GM19468 (cell line): ENCODE measurements around the gene OVOL3.

Source experiments
- ATAC-seq: cut with Tn5 transposase; IDR thresholded peaks from one replicate; pipeline ENCODE4 v1.9.1; 2021; ENCODE audit warnings: mild to moderate bottlenecking, moderate library complexity, moderate number of reproducible peaks; ENCODE audit not compliant: unreplicated experiment; ENCODE audit errors: extremely low read depth

The OVOL3 gene

DNA sequence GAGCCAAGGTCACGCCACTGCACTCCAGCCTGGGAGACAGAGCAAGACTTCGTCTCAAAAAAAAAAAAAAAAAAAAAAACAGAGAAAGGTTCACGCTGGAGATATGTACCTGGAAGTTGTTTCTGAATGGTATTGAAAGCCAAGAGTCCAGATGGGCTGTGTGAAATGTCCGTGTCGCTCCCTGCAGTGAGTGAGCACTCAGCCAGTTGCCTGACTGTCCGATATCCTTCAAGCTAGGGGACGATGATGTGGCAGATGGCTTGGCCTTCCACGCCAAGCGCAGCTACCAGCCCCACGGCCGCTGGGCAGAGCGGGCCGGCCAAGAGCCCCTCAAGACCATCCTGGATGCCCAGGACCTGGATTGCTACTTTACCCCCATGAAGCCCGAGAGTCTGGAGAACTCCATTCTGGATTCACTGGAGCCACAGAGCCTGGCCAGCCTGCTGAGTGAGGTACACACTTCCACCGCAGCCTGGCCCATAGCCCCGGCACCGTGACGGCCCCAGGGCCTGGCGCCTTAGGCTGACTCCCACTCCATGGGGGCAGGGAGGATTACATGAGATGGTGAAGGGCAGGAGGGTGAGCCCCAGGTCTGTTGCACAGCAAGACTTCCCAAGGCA, 11.7 kb upstream of the OVOL3 start:
- no peak for ATAC-seq

DNA sequence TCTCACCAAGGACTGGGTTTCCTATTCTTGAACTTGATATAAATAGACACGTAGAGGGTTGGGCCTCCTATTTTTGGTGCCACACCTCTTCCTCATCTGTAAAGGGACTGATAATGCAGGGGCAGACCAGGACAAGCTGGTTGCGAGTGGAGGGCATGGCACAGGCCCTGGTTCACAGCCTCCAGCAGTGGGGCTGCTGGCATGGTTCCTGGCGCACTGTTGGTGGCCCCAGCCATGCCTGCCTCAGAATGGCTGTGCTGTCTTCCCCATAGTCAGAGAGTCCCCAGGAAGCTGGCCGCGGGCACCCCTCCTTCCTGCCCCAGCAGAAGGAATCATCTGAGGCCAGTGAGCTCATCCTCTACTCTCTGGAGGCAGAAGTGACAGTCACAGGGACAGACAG, 10.5 kb upstream of the OVOL3 start:
- ATAC-seq = no peak

DNA sequence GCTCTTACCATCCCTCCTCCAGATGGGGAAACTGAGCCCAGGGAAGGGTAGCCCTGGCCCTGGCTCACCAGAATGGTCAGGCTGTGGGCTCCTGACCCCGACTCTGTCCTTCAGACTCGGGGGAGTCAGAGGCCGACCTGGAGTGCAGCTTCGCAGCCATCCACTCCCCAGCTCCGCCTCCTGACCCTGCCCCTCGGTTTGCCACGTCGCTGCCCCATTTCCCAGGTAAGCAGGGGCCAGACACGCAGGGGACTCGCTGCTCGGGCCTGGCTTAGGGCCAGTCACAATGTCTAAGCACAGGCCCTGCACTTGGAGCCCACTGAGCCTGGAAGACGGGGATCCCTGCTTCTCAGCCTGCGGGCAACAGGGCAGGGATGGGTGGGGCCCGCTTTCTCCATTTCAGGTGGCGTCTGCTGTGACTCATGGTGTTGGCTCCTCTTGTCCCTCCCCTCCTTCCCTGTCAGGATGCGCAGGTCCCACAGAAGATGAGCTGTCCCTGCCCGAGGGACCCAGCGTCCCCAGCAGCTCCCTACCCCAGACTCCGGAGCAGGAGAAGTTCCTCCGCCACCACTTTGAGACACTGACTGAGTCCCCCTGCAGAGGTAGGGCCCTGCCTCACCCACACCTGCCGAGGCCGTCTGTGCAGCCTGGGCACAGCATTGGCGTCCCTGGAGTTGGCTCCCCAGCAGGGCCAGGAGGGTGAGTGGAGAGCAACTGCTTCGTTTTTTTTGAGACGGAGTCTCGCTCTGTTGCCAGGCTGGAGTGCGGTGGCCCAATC, 9.2 kb upstream of the OVOL3 start:
- no peak for ATAC-seq

DNA sequence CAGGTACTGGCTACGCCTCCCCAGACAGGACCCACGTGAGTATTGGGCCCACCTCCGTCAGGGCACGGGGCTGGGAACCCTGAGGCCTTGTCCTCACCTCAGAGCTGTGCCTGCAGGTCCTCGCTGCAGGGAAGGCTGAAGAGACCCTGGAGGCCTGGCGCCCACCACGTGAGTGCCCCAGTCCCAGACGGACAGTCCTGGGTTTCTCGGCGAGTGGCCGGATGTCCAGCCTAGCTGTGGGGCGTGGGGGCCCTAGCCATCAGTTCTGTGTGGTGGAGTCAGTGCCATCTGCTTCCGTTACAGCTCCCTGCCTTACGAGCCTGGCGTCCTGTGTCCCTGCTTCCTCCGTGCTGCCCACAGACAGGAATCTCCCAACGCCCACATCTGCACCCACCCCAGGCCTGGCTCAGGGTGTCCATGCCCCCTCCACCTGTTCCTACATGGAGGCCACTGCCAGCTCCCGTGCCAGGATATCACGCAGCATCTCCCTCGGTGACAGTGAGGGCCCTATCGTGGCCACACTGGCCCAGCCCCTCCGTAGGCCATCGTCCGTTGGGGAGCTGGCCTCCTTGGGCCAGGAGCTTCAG, 7.8 kb upstream of the OVOL3 start:
- ATAC-seq = no peak

DNA sequence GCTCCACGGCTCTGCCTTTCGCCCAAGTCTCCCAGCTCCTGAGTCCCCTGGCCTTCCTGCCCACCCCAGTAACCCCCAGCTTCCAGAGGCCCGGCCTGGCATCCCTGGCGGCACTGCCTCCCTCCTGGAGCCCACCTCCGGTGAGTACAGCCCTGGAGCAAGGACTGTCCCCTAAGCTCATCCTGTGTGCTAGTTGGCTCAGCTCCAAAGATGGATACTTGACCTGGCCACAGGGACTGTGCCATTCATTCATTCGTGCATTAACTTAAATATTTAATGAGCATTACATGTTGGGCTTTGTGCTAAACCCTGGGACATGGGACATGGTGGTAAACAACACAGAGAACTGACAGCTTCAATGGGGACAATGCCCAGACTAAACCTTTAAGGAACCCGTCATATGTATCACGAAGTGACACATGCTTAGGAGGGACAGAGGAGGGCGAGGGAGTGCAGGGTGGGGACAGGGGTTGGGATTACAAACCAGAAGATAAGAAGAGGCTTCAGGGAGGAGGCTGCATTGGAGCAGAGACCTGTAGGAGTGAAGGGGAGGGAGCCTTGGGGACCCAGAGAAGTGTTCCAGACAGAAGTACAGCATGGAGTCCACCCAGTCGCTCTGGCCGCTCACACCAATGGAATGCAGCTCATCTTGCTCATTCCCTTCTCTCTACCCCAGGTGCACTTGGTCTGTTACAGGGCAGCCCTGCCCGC, 6.9 kb upstream of the OVOL3 start:
- ATAC-seq = no peak

DNA sequence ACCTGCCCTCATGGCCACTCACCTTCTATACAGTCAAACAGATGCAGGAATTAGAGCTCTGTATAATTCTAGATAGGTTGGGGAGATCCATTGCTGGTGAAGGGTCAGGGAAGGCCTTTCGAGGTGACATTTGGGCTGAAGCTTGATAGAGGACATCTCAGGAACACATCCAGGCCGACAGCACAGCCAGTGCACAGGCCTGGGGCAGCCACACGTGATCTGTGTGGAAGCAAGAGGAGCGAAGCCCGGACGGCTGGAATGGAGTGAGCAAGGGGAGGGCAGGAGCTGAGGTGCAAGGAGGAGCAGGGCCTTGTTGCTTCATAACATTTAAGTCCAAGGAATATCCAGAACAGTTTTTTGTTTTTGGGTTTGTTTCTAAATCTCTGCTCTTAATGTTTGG, 4.5 kb upstream of the OVOL3 start:
- ATAC-seq = no peak

DNA sequence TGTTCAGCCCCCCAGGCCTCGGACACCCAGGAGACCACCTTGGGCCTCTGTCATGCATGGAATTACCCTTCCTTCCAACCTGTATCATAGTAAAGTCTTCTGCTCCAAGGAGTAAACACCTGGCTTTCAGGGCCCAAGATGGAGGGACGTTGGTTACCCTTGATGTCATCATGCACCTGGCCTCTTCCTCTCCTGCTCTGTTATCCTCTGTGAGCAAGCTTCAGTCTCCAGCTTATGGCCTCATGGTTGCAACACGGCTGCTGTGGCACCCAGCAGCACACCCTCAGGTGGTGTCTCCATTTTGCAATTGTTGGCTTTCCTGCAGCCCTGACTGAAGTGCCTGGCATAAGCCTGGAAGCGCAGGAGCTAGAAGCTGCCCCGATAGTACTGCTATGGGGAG, 4.0 kb upstream of the OVOL3 start:
- ATAC-seq = no peak

DNA sequence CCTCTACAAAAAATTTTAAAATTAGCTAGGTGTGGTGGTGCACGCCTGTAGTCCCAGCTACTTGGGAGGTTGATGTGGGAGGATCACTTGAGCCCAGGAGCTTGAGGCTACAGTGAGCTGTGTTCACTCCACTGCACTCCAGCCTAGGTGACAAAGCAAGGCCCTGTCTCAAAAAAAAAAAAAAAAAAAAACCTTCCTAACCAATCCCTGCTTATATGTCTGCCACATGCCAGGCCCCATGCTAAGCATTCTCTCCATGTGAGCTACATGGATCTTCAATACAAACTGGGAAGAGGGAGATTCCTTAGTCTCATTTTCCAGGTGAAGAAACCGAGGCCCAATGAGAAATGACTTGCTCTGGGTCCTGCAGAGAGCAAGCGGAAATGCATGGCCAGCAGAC, 2.3 kb upstream of the OVOL3 start:
- ATAC-seq = no peak

DNA sequence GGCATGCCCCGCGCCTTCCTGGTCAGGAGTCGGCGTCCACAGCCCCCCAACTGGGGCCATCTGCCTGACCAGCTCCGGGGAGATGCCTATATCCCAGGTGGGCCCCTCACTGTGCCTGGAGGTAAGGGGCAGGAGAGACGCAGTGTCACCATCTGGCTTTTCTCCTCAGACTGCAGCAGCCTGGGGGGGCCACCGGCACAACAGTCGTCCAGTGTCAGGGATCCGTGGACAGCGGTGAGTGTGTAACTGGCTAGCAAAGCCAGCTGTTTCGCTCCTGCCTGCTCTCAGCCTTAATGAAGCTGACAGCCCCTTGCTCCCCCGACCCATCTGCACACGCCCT, 227 bp downstream of the OVOL3 start:
- ATAC-seq = no peak

DNA sequence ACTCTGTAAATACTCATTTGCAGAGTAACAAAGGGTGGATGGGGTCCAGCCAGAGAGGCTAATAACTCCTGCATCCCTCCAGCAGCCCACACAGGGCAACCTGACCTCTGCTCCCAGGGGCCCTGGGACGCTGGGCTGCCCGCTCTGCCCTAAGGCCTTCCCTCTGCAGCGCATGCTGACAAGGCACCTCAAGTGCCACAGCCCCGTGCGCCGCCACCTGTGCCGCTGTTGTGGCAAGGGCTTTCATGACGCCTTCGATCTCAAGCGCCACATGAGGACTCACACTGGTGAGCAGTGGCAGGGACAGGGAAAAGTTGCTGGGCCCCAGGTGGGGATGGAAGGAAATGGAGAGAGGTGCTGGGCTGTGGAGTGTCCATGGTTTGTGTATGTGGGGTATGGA, 1.7 kb downstream of the OVOL3 start:
- no peak for ATAC-seq

DNA sequence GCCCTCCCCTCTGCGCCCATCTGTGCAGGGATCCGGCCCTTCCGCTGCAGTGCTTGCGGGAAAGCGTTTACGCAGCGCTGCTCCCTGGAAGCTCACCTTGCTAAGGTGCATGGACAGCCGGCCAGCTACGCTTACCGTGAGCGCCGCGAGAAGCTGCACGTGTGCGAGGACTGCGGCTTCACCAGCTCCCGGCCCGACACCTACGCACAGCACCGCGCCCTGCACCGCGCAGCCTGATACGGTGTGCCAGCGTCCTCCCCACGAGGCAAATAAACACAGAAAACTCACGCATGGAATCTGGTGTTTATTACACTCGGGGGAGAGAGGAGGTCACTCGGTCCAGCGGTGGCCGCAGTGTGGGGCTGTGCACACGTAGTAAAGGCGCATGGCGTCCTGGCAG, 2.5 kb downstream of the OVOL3 start:
- ATAC-seq = no peak

DNA sequence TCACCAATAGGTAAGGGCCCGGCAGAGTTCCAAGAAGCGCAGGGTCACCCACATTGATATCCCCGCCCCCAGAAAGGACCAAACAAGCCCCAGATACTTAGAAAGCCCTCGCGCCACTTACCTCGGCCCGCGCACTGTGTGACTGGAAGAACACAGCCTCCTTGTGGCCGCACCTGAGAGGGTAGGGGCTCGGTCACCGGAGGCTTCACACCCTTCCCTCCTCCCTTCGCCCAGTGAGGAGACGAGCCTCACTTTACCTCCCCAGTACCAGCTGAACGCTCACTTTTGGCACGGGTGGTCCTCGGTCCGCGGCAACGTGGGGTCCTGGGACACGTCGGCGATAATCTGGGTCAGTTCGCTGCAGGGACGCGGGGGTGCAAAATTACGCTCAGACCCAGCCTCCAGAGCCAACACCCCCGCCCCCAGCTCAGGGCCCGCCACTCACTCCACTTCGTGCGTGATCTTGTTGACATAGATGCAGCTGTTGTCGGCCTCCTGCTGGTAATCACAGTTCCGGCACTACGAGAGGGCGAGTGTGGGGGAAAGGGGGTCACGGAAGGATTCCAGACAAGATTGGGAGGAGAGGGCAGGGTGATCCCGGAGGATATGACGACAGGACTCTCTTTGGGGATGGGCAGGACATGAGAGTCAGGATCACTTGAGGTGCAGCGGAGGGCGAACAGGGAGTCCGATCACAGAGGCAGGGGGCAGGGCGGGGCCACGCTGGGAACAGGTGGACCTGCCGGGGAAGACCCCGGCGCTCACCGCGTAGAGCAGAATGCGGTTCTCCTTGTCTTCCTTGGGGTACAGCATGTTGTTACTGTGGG, 3.2 kb downstream of the OVOL3 start:
- ATAC-seq = no peak

DNA sequence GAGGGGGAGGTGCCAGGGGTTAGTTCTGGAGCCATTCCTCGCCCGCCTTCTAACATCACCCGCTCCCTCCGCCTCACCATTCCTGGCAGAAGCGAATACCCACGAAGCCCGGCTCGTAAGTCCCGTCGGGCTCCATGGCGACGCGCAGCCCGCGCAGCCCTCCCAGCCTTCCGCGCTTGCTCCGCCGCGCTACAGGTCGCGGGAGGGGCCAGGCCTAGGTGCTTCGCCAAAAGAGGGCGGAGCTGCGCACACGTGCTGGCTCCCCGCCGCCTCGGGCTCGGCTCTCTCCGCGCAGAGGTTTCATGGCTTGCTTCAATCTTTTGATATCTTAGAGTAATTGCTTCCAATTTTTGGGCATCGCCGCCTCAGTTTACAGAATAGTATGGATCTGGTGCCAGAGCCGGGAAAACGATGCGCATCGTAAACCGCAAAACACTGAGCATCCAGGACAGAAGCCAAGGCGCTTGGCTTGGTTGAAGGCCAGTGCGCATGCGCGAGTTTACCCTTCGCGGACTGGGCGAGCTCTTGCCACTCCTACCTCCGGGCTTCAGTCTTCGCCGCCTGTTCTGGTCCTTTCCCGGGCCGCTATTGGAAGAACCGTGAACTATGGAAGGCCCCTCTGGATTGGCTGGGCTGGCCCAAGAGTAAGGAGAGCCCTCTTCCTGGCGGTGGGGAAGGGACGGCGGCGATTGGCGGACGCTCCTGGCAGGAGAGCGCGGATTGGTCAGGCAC, 3.9 kb downstream of the OVOL3 start, which contains the start of gene POLR2I:
TSS of gene POLR2I (minus strand) at position 155 of the 732 bp plus-strand sequence. CDS start at position 136, 19 bp downstream.
- ATAC-seq = peak; percentile 85

DNA sequence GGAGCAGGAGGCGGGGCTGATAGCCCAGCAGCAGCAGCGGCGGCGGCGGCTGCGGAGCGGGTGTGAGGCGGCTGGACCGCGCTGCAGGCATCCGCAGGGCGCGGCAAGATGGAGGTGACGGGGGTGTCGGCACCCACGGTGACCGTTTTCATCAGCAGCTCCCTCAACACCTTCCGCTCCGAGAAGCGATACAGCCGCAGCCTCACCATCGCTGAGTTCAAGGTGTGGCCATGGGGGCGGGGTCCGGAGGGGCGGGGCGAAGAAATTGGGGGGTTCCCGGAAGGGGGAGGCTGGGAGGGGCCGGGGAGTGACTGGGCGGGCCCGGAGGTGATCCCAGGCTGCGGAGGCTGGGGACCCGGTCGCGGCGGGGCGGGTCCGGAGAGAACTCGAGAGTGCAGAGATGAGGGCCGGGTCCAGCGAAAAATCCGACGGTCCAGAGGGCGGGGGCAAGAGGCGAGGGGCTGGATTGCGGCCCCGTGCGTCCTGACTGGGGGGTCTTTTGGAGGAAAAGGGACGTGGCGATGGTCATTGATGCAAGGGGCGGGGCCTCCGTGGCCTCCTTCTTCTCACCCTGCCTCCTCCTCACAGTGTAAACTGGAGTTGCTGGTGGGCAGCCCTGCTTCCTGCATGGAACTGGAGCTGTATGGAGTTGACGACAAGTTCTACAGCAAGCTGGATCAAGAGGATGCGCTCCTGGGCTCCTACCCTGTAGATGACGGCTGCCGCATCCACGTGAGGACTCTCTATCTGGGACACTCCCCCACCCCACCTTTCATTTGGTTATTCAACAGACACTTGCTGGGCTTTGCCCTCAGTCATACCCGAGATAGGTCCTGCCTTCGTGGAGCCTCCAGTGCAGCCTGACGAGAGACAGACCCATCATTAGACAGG, 4.8 kb downstream of the OVOL3 start, which contains the start of gene TBCB:
TSS of gene TBCB (plus strand) at position 16 of the 891 bp plus-strand sequence. CDS start at position 109, 93 bp downstream.
- no peak for ATAC-seq

DNA sequence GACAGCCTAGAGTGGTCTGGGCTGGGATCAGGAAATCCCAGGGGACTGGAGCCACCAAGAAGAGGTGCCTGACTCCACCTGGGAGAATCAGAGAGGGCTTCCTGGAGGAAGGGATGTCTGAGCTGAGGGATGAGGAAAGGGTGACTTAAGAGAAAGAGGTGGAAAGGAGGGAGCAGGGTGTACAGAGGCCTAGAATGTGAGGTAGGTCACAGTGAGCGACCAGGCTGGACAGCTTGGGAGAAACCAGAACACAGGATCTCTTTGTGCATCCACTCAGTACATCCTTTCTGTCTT, 5.3 kb downstream of the OVOL3 start:
- no peak for ATAC-seq

DNA sequence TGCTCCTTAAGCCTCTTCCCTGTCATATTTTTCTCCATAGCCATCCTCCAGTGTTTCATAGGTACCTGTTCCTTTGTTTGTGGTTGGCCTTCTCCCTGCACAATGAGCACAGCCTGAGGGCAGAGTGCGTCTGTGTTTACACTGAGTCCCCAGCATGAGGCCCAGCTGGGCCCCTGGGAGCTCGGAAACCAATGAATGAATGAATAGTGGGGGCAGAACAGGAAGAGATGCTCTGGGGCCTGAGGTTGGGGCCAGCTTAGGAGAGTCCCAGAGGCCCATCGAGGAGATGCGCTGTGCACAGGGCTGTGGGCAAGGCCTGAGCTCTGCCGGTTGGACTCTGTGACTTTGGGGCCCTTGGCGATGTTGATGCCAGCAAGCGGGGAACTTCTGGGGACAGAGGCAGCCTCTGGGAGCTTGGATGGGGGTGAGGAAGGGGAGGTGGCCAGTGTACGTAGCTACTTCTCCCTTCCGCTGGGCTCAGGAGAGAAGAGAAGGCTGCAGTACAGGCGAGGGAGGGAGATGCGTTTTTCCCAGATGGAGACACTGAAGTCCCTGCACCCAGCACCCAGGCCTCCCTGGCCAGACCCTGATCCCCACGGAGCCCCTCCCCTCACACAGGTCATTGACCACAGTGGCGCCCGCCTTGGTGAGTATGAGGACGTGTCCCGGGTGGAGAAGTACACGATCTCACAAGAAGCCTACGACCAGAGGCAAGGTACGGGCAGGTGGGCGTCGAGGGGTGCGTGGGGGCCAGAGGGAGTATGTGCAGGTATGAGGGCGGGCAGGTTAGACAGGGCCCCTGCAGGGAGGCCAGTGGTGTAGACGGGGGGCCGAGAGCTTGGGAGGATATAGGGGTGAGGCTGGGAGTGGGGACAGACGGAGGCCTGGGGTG, 9.4 kb downstream of the OVOL3 start:
- ATAC-seq = no peak

DNA sequence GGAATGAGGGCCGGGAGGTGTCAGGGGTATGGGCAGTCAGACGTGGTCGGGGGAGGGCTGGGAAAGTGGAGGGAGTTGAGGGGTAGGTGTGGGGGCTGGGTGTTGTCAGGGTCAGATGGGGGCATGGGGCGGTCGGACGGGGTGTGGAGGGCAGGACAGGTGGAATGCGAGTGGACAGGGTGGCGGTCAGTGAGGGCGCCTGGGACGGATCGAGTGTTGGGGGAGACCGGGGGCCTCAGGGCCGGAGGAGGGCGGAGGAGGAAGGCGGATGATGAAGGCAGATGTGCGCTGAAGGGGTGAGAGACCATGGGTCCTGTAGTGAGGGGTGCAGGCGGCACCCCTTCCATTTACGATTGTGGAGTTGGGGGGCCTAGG, 10.0 kb downstream of the OVOL3 start:
- ATAC-seq = no peak
